ENCODE results near the gene OXER1. TPM values are rescaled to one million over a fixed set of nuclear protein-coding genes. Genes with fewer than 3 reads are reported as not detected.
A peak's percentile ranks its signal among the peaks of the same experiment; 100 is the strongest.

OXER1 gene
- total and polyA plus RNA-seq, 4 donors: 0.50 to 2.7 (median 1.3) TPM

DNA sequence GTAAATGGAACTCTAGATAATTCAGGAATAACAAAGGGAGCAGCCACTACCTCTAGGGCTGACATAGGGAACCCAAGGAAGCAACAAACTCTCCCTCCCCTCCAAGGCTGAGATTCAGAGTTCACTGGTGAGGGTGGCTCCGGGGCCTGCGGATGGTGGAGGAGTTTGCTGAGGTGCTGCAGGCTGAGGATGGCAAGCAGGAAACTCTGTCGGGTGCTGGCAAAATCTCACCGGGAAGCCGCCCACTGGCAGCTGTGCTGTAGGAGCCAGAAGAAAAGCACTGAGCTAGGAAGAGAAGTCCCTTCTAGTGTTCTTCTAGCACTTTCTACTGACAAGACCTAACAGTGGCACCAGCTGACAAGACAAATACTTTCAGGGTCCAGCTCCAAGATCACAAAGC, 41.0 kb upstream of the OXER1 start:
- DNase-seq (ENCODE audit: low read depth in 4 of 6, low spot score in 6 of 6): no peak
- WGBS (ENCODE audit: insufficient coverage): 72% methylated on average over 3 of the region's 5 CpGs
- Histone ChIP-seq H3K9me3 (ENCODE audit: control insufficient read depth, insufficient read depth, low read length) (no peaks in the 10 kb centered on the region), H3K27ac (ENCODE audit: low read depth, low read length) (no peak overlapping the region), H3K4me3 (ENCODE audit: low read depth, low read length) (no peak overlapping the region), H3K36me3 (ENCODE audit: control insufficient read depth, insufficient read depth, low read length) (no peaks in the 10 kb centered on the region), H3K27me3 (ENCODE audit: control insufficient read depth, insufficient read depth, low read length) (no peaks in the 10 kb centered on the region), H3K4me1 (ENCODE audit: control insufficient read depth, insufficient read depth, low read length) (peaks cover 10% of the 10 kb centered on the region)

DNA sequence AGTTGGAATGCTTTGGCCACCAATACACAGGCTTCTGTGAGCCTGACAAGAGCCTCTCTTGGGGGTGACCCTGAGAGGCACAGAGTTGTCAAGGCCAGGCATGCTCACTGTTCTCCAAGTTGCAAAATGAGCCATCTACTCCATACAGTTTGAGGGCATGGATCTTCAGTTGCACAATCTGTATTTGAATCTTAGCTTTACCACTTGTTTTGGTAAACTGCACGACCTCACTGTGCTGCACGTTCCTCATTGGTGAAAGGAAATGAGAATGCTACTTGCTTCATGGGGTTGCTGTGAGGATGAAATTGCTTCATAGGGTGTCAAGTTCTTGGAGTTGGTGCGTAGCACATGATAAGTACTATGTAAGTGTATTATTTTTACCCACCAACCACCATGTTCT, 40.4 kb upstream of the OXER1 start:
- Histone ChIP-seq H3K36me3 (ENCODE audit: control insufficient read depth, insufficient read depth, low read length) (no peaks in the 10 kb centered on the region), H3K4me1 (ENCODE audit: control insufficient read depth, insufficient read depth, low read length) (peaks cover 10% of the 10 kb centered on the region), H3K4me3 (ENCODE audit: low read depth, low read length) (no peak overlapping the region), H3K9me3 (ENCODE audit: control insufficient read depth, insufficient read depth, low read length) (no peaks in the 10 kb centered on the region), H3K27ac (ENCODE audit: low read depth, low read length) (no peak overlapping the region), H3K27me3 (ENCODE audit: control insufficient read depth, insufficient read depth, low read length) (no peaks in the 10 kb centered on the region)
- WGBS (ENCODE audit: insufficient coverage): 95% methylated on average over 2 of the region's 3 CpGs
- no peak for DNase-seq (ENCODE audit: low read depth in 4 of 6, low spot score in 6 of 6)

DNA sequence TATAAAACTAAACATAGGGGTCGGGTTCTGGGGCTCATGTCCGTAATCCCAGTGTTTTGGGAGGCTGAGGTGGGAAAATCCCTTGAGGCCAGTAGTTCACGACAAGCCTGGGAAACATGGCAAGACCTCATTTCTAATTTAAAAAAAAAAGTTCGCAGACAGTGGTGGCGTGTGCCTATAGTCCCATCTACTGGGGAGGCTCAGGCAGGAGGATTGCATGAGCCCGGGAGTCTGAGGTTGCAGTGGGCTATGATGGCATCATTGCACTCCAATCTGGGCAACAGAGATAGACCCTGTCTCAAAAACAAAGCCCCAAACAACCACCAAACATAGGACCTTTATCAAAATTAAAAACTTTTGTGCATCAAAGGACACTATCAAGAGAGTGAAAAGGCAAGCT, 38.2 kb upstream of the OXER1 start:
- 80% methylated on average over 1 of the region's 6 CpGs for WGBS (ENCODE audit: insufficient coverage)
- Histone ChIP-seq H3K9me3 (ENCODE audit: control insufficient read depth, insufficient read depth, low read length) (no peaks in the 10 kb centered on the region), H3K27me3 (ENCODE audit: control insufficient read depth, insufficient read depth, low read length) (no peaks in the 10 kb centered on the region), H3K36me3 (ENCODE audit: control insufficient read depth, insufficient read depth, low read length) (no peaks in the 10 kb centered on the region), H3K4me1 (ENCODE audit: control insufficient read depth, insufficient read depth, low read length) (peaks cover 5% of the 10 kb centered on the region), H3K4me3 (ENCODE audit: low read depth, low read length) (no peak overlapping the region), H3K27ac (ENCODE audit: low read depth, low read length) (no peak overlapping the region)
- no peak for DNase-seq (ENCODE audit: low read depth in 4 of 6, low spot score in 6 of 6)

- Histone ChIP-seq H3K36me3 (ENCODE audit: control insufficient read depth, insufficient read depth, low read length) (no peaks in the 10 kb centered on the region), H3K27me3 (ENCODE audit: control insufficient read depth, insufficient read depth, low read length) (no peaks in the 10 kb centered on the region), H3K4me1 (ENCODE audit: control insufficient read depth, insufficient read depth, low read length) (peaks cover 5% of the 10 kb centered on the region), H3K4me3 (ENCODE audit: low read depth, low read length) (no peak overlapping the region), H3K27ac (ENCODE audit: low read depth, low read length) (no peak overlapping the region), H3K9me3 (ENCODE audit: control insufficient read depth, insufficient read depth, low read length) (no peaks in the 10 kb centered on the region)
- WGBS (ENCODE audit: insufficient coverage): 40% methylated on average over 4 of the region's 4 CpGs
- DNase-seq (ENCODE audit: low read depth in 4 of 6, low spot score in 6 of 6): peak in 1 of 6 donors; percentile 61
Observed at GRCh38 chr2:42801381-42801780, 37.4 kb upstream of the OXER1 start.

GRCh38 chr2:42800981-42801380, 37.0 kb upstream of the OXER1 start:
- H3K27me3 ChIP-seq (ENCODE audit: control insufficient read depth, insufficient read depth, low read length): no peaks in the 10 kb centered on the region
- no peaks in the 10 kb centered on the region for H3K36me3 ChIP-seq (ENCODE audit: control insufficient read depth, insufficient read depth, low read length)
- peak in 2 of 6 donors; percentile 10 to 36 for DNase-seq (ENCODE audit: low read depth in 4 of 6, low spot score in 6 of 6)
- H3K27ac ChIP-seq (ENCODE audit: low read depth, low read length): no peak overlapping the region
- no peaks in the 10 kb centered on the region for H3K9me3 ChIP-seq (ENCODE audit: control insufficient read depth, insufficient read depth, low read length)
- H3K4me3 ChIP-seq (ENCODE audit: low read depth, low read length): no peak overlapping the region
- 67% methylated on average over 1 of the region's 2 CpGs for WGBS (ENCODE audit: insufficient coverage)
- H3K4me1 ChIP-seq (ENCODE audit: control insufficient read depth, insufficient read depth, low read length): peaks cover 5% of the 10 kb centered on the region

DNA sequence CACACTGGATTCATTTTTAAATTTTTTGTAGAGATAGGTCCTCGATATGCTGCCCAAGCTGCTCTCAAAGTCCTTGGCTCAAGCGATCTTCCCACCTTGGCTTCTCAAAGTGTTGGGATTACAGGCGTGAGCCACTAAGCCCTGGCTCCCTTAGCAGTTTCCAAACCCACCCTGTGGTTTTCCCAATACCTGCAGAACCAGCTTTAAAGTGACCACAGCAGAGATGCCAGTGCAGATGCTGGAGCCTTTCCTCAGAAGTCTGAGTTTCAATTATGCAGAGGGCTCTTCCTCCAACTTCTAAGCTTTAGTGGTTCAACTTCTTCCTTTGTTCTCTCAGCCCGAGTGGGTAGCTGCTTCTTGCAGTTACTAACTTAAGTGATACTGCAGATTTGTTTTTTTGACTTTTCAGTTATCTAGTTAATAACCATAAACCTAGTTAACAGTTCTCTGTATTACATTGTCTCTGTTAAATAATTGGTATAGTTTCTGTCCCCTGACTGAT, 36.6 kb upstream of the OXER1 start:
- no peaks in the 10 kb centered on the region for H3K36me3 ChIP-seq (ENCODE audit: control insufficient read depth, insufficient read depth, low read length)
- no peak overlapping the region for H3K27ac ChIP-seq (ENCODE audit: low read depth, low read length)
- no peaks in the 10 kb centered on the region for H3K27me3 ChIP-seq (ENCODE audit: control insufficient read depth, insufficient read depth, low read length)
- no peak overlapping the region for H3K4me3 ChIP-seq (ENCODE audit: low read depth, low read length)
- no peaks in the 10 kb centered on the region for H3K9me3 ChIP-seq (ENCODE audit: control insufficient read depth, insufficient read depth, low read length)
- no peak for DNase-seq (ENCODE audit: low read depth in 4 of 6, low spot score in 6 of 6)
- 96% methylated on average over 3 of the region's 4 CpGs for WGBS (ENCODE audit: insufficient coverage)
- peaks cover 5% of the 10 kb centered on the region for H3K4me1 ChIP-seq (ENCODE audit: control insufficient read depth, insufficient read depth, low read length)

DNA sequence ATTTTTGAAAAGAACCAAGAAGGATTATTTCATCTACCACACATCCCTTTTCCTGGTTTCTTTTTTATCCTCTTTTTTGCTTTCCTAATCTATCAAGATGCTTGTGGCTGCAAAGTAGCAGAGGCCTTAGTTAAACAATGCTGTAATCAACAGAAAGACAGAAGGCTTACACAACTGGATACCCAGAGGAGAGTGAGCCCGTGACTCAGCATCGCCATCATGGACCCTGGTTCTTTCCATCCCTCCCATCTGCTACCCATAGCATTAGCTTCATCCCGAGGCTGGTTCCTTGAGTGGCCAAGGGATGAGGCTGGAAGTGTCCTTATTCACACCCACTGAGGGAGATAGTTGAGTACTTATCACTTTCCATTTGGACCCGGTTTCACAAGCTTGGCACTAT, 35.9 kb upstream of the OXER1 start:
- no peaks in the 10 kb centered on the region for H3K9me3 ChIP-seq (ENCODE audit: control insufficient read depth, insufficient read depth, low read length)
- H3K27ac ChIP-seq (ENCODE audit: low read depth, low read length): no peak overlapping the region
- WGBS (ENCODE audit: insufficient coverage): 100% methylated on average over 1 of the region's 4 CpGs
- DNase-seq (ENCODE audit: low read depth in 4 of 6, low spot score in 6 of 6): no peak
- no peaks in the 10 kb centered on the region for H3K27me3 ChIP-seq (ENCODE audit: control insufficient read depth, insufficient read depth, low read length)
- no peak overlapping the region for H3K4me3 ChIP-seq (ENCODE audit: low read depth, low read length)
- H3K36me3 ChIP-seq (ENCODE audit: control insufficient read depth, insufficient read depth, low read length): no peaks in the 10 kb centered on the region
- peaks cover 5% of the 10 kb centered on the region for H3K4me1 ChIP-seq (ENCODE audit: control insufficient read depth, insufficient read depth, low read length)

GRCh38 chr2:42797281-42797680, 33.3 kb upstream of the OXER1 start:
- Histone ChIP-seq H3K4me3 (ENCODE audit: low read depth, low read length) (no peak overlapping the region), H3K27me3 (ENCODE audit: control insufficient read depth, insufficient read depth, low read length) (no peaks in the 10 kb centered on the region), H3K36me3 (ENCODE audit: control insufficient read depth, insufficient read depth, low read length) (no peaks in the 10 kb centered on the region), H3K27ac (ENCODE audit: low read depth, low read length) (no peak overlapping the region), H3K9me3 (ENCODE audit: control insufficient read depth, insufficient read depth, low read length) (no peaks in the 10 kb centered on the region), H3K4me1 (ENCODE audit: control insufficient read depth, insufficient read depth, low read length) (peaks cover 16% of the 10 kb centered on the region)
- no peak for DNase-seq (ENCODE audit: low read depth in 4 of 6, low spot score in 6 of 6)
- 93% methylated on average over 6 of the region's 6 CpGs for WGBS (ENCODE audit: insufficient coverage)

DNA sequence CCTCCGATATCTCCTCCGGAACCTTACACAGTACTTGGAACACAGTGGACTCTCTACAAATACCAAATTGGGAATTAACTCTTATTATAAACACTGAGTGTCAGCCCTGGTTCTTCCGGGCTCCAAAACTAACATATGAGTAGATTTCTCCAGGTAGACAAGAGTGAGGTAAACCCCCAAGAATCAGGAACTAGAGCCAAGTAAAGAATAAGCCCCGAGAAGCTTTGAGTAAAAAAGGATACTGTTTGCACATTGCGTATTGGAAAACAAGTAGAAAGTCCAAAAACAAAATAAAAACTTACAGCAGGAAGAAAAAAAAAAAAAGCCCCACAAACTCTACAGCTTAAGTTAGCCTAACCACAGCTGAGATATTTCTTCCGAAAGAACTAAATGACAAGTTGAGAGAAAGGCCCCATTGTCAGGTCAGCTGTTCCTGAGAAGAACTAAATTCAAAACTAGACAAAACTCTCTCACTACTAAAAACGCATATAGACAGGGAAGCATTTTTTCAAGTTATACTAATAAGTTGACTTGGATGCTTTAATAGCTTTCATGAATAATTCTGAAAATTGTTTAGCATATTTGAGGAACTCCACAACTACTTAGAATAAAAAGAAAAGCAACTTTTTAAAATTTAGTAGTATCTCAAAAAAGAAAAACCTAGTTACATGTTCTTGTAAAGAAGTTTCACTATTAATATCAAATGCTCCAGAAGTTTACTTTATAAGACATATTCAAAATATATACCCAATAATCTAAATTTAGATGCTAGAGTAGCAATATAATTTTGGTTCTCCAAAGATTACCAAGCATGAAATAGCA, 32.7 kb upstream of the OXER1 start:
- Histone ChIP-seq H3K36me3 (ENCODE audit: control insufficient read depth, insufficient read depth, low read length) (no peaks in the 10 kb centered on the region), H3K27ac (ENCODE audit: low read depth, low read length) (no peak overlapping the region), H3K4me1 (ENCODE audit: control insufficient read depth, insufficient read depth, low read length) (peaks cover 22% of the 10 kb centered on the region), H3K9me3 (ENCODE audit: control insufficient read depth, insufficient read depth, low read length) (no peaks in the 10 kb centered on the region), H3K4me3 (ENCODE audit: low read depth, low read length) (no peak overlapping the region), H3K27me3 (ENCODE audit: control insufficient read depth, insufficient read depth, low read length) (peaks cover 4% of the 10 kb centered on the region)
- no peak for DNase-seq (ENCODE audit: low read depth in 4 of 6, low spot score in 6 of 6)
- no CpG with 5 or more reads among the region's 7 CpGs for WGBS (ENCODE audit: insufficient coverage)

- no peaks in the 10 kb centered on the region for H3K9me3 ChIP-seq (ENCODE audit: control insufficient read depth, insufficient read depth, low read length)
- no peak for DNase-seq (ENCODE audit: low read depth in 4 of 6, low spot score in 6 of 6)
- 100% methylated on average over 2 of the region's 3 CpGs for WGBS (ENCODE audit: insufficient coverage)
- no peaks in the 10 kb centered on the region for H3K36me3 ChIP-seq (ENCODE audit: control insufficient read depth, insufficient read depth, low read length)
- peaks cover 20% of the 10 kb centered on the region for H3K4me1 ChIP-seq (ENCODE audit: control insufficient read depth, insufficient read depth, low read length)
- no peak overlapping the region for H3K27ac ChIP-seq (ENCODE audit: low read depth, low read length)
- H3K27me3 ChIP-seq (ENCODE audit: control insufficient read depth, insufficient read depth, low read length): peaks cover 8% of the 10 kb centered on the region
- H3K4me3 ChIP-seq (ENCODE audit: low read depth, low read length): no peak overlapping the region
Observed at GRCh38 chr2:42795841-42796301, 31.9 kb upstream of the OXER1 start.

Measured in spinal cord (tissue), 10 donors.